Endothelial cell of umbilical vein (primary cell): Measurements from ENCODE around the gene SLC9A9. TPM values are rescaled to one million over a fixed set of nuclear protein-coding genes. Genes with fewer than 3 reads are reported as not detected.

Source experiments
- BruUV-seq: library from RNA; stranded (reverse); fragments of 400-500 nt; replicated peaks from 2 replicates; lab custom pipeline; 2021; lab: Mats Ljungman, UMichigan
- CTCF ChIA-PET: fragments of 300-600, 350-600 bp; sonication (Branson Sonifier 250); formaldehyde crosslinking; loops from one replicate; lab custom pipeline; 2021; ENCODE audit warnings: antibody characterized with exemption, inconsistent platforms; lab: Charles Lee
- POLR2A ChIA-PET: fragments of 300-600, 350-600 bp; sonication (Branson Sonifier 250); formaldehyde crosslinking; loops from one replicate; lab custom pipeline; 2021; ENCODE audit warnings: antibody characterized with exemption, inconsistent platforms; lab: Charles Lee
- DNase-seq: peaks from one replicate; pipeline ENCODE4 v3.0.0-alpha.2; 2011; ENCODE audit warnings: low read depth, low spot score
- FAIRE-seq: peaks from 2 replicates; lab custom pipeline; 2011; peaks lifted over from hg19 to GRCh38; lab: Jason Lieb, UNC
- H2AFZ ChIP-seq: 2 replicates; pipeline ENCODE4 v1.6.0; 2012; ENCODE audit warnings: low read depth, low read length, control low read depth, inconsistent platforms
- H3K27ac ChIP-seq: 2 replicates; pipeline ENCODE4 v1.5.1; 2011; ENCODE audit warnings: low read depth, mild to moderate bottlenecking, control low read depth, low read length, moderate library complexity; ENCODE audit not compliant: insufficient read depth
- H3K27me3 ChIP-seq, 2 experiments: 2 replicates each; pipeline versions ENCODE4 v1.6.0 to v1.6.1; 2011; ENCODE audit warnings: low read length in 2 of 2, mixed read lengths in 1 of 2; ENCODE audit not compliant: control insufficient read depth in 2 of 2, insufficient read depth in 2 of 2
- H3K36me3 ChIP-seq, 2 experiments: 2 replicates in 1 of 2; 3 replicates in 1 of 2; pipeline ENCODE4 v1.5.1; 2011; ENCODE audit warnings: low read length in 2 of 2, mild to moderate bottlenecking in 1 of 2, moderate library complexity in 1 of 2; ENCODE audit not compliant: control insufficient read depth in 2 of 2, insufficient read depth in 2 of 2; ENCODE audit errors: extremely low read depth in 1 of 2
- H3K4me1 ChIP-seq: 3 replicates; pipeline ENCODE4 v1.5.1; 2011; ENCODE audit warnings: mild to moderate bottlenecking, low read length; ENCODE audit not compliant: control insufficient read depth, insufficient read depth; ENCODE audit errors: extremely low read depth
- H3K4me2 ChIP-seq: 2 replicates; pipeline ENCODE4 v1.6.1; 2011; ENCODE audit warnings: low read length, control low read depth, mixed read lengths; ENCODE audit not compliant: insufficient read depth
- H3K4me3 ChIP-seq, 3 experiments: fragments of 200-600 bp in 1 of 3; sonication (generic), shearing (Covaris generic) in 1 of 3; replicated peaks in 1 of 3; 2 replicates each; pipeline ENCODE4 v1.5.1; 2011 to 2016; ENCODE audit warnings: control low read depth in 3 of 3, low read length in 3 of 3, mild to moderate bottlenecking in 2 of 3, inconsistent platforms in 1 of 3, low read depth in 1 of 3, moderate library complexity in 1 of 3; ENCODE audit not compliant: insufficient read depth in 1 of 3
- H3K79me2 ChIP-seq: 2 replicates; pipeline ENCODE4 v1.6.0; 2012; ENCODE audit warnings: low read length, inconsistent platforms; ENCODE audit not compliant: control insufficient read depth, insufficient read depth
- H3K9ac ChIP-seq: replicated peaks from 2 replicates; pipeline ENCODE3; 2011; ENCODE audit warnings: low read length, control low read depth; ENCODE audit not compliant: insufficient read depth; ENCODE audit errors: extremely low read depth
- H3K9me1 ChIP-seq: replicated peaks from 3 replicates; pipeline ENCODE4 v1.6.0; 2011; ENCODE audit warnings: mild to moderate bottlenecking, low read length; ENCODE audit not compliant: control insufficient read depth, insufficient read depth; ENCODE audit errors: extremely low read depth
- H3K9me3 ChIP-seq: replicated peaks from 2 replicates; pipeline ENCODE4 v1.5.1; 2012; ENCODE audit warnings: low read length, inconsistent platforms; ENCODE audit not compliant: control insufficient read depth, insufficient read depth
- H4K20me1 ChIP-seq: replicated peaks from 2 replicates; pipeline ENCODE3; 2011; ENCODE audit warnings: mild to moderate bottlenecking, low read length; ENCODE audit not compliant: control insufficient read depth, insufficient read depth; ENCODE audit errors: extremely low read depth
- CTCF ChIP-seq, 2 donors: IDR thresholded peaks; 1 replicate in 1 of 2; 2 replicates in 1 of 2; pipeline ENCODE4 v1.5.1; 2011; ENCODE audit warnings: low read length in 2 of 2, mild to moderate bottlenecking in 2 of 2, moderate library complexity in 2 of 2, control low read depth in 1 of 2, inconsistent platforms in 1 of 2, low read depth in 1 of 2; ENCODE audit not compliant: insufficient read depth in 1 of 2; ENCODE audit errors: extremely low read depth in 1 of 2
- EZH2 ChIP-seq: IDR thresholded peaks from 2 replicates; pipeline ENCODE4 v1.6.1; 2012; ENCODE audit warnings: borderline replicate concordance, low read depth, mild to moderate bottlenecking, moderate library complexity, low read length, inconsistent platforms; ENCODE audit not compliant: severe bottlenecking
- FOS ChIP-seq: IDR thresholded peaks from 2 replicates; pipeline ENCODE4 v1.6.1; 2011; ENCODE audit warnings: mild to moderate bottlenecking, low read length, moderate library complexity, borderline replicate concordance; ENCODE audit not compliant: insufficient read depth
- GATA2 ChIP-seq: IDR thresholded peaks from 2 replicates; pipeline ENCODE4 v1.7.0; 2011; ENCODE audit warnings: low read depth, mild to moderate bottlenecking, moderate library complexity, mixed read lengths, low read length; ENCODE audit not compliant: insufficient read length, insufficient read depth
- JUN ChIP-seq: IDR thresholded peaks from 2 replicates; pipeline ENCODE4 v1.6.1; 2011; ENCODE audit warnings: borderline replicate concordance, low read depth; ENCODE audit not compliant: insufficient read length, insufficient read depth
- MAX ChIP-seq: IDR thresholded peaks from 2 replicates; pipeline ENCODE4 v1.6.1; 2011; ENCODE audit not compliant: insufficient read depth, insufficient read length
- MYC ChIP-seq: IDR thresholded peaks from one replicate; pipeline ENCODE4 v1.6.1; 2011; ENCODE audit warnings: mild to moderate bottlenecking, low read depth, low read length
- POLR2A ChIP-seq: IDR thresholded peaks from 2 replicates; pipeline ENCODE4 v1.6.1; 2012; ENCODE audit warnings: low read depth, mild to moderate bottlenecking, control low read depth, low read length
- POLR2AphosphoS5 ChIP-seq: IDR thresholded peaks from 2 replicates; pipeline ENCODE4 v1.6.1; 2012; ENCODE audit warnings: low read depth, mild to moderate bottlenecking, control low read depth, low read length, moderate library complexity; ENCODE audit not compliant: insufficient read depth
- dilution Hi-C: fragments of 300-500 bp; cut with MboI; formaldehyde crosslinking; loops from one replicate; pipeline ENCODE4 v1.15.0; 2019; ENCODE audit warnings: low sequenced_read_pairs; ENCODE audit not compliant: extremely low pct_ligation_motif_present
- intact Hi-C: fragments of 100-400 bp; cut with micrococcal nuclease; formaldehyde crosslinking; loops from one replicate; pipeline ENCODE4 v1.10.0; 2022
- polyA plus RNA-seq, 4 experiments: library from polyadenylated mRNA; depleted of rRNA in 3 of 4; stranded (reverse) in 3 of 4; unstranded in 1 of 4; fragments of >200 nt; gene quantifications; 2 replicates each; pipeline versions ENCODE4 v1.2.1 to v1.2.3, GENCODE V29; 2011 to 2012; ENCODE audit warnings: missing spikeins in 1 of 4
- total RNA-seq: library from RNA; stranded (reverse); gene quantifications from 2 replicates; pipeline ENCODE4 v1.2.3, GENCODE V29; 2021

Gene SLC9A9
- total and polyA plus RNA-seq, 2 donors (not counting 3 experiments of a cell fraction or from before 2014, with no cell fraction given), result 1.5 to 1.8 TPM

- H3K4me1 ChIP-seq, result peaks cover 6% of the 10 kb centered on the region
- CTCF ChIA-PET, result interaction anchor here (0.9 to 1.9 kb wide), 4 partner anchors 14 to 312 kb away, joined by 3 to 6 read pairs (median 4); no protein-coding TSS in a partner anchor
- H3K4me3 ChIP-seq, result no peak overlapping the region
- POLR2A ChIA-PET, result no interaction called here
- H3K9ac ChIP-seq, result no peak overlapping the region
- no peaks in the 10 kb centered on the region for H3K36me3 ChIP-seq
- H3K4me2 ChIP-seq, result no peak overlapping the region
- no peaks in the 10 kb centered on the region for H4K20me1 ChIP-seq
- H3K27me3 ChIP-seq, result no peaks in the 10 kb centered on the region
- TF ChIP-seq CTCF (IDR thresholded peaks at IDR 0.05; ENCODE audit: extremely low read depth in 1 of 2, insufficient read depth in 1 of 2, low read depth in 1 of 2, low read length in 2 of 2), result no peak
- no peak for TF ChIP-seq POLR2A
- TF ChIP-seq MAX, result no peak
- TF ChIP-seq JUN, result no peak
- no peak for TF ChIP-seq EZH2
- no peak for TF ChIP-seq MYC
- TF ChIP-seq GATA2, result no peak
- no peak for TF ChIP-seq POLR2AphosphoS5
- no peak for TF ChIP-seq FOS
- DNase-seq (no peak), FAIRE-seq (no peak)
- no peaks in the 10 kb centered on the region for H3K9me3 ChIP-seq
- intact Hi-C loops (no loop called here), dilution Hi-C loops (no loop called here)
- H3K27ac ChIP-seq, result no peak overlapping the region
- H2AFZ ChIP-seq, result no peak overlapping the region
- no peaks in the 10 kb centered on the region for H3K79me2 ChIP-seq
- no peaks in the 10 kb centered on the region for H3K9me1 ChIP-seq
- BruUV-seq, result no TSS peak
Measured at GRCh38 chr3:143362115-143362991, 485.9 kb downstream of the SLC9A9 start.
